OCI-LY1 (cell line): ENCODE measurements around the gene LIME1.

Experiments
- EZH2 ChIP-seq: fragments of 200-600 bp; sonication (generic), shearing (Covaris generic); IDR thresholded peaks from 2 replicates; pipeline ENCODE4 v1.8.0; 2017; ENCODE audit warnings: borderline replicate concordance, mixed run types, mild to moderate bottlenecking, antibody characterized with exemption, low read length, moderate library complexity, mixed read lengths
- TF ChIP-seq, protein P1 (sequence below): fragments of 200-600 bp; sonication (generic), shearing (Covaris generic); IDR thresholded peaks from 2 replicates; pipeline ENCODE4 v1.5.1; 2017; ENCODE audit warnings: mild to moderate bottlenecking, antibody characterized with exemption, low read length, moderate library complexity, mixed read lengths

DNA sequence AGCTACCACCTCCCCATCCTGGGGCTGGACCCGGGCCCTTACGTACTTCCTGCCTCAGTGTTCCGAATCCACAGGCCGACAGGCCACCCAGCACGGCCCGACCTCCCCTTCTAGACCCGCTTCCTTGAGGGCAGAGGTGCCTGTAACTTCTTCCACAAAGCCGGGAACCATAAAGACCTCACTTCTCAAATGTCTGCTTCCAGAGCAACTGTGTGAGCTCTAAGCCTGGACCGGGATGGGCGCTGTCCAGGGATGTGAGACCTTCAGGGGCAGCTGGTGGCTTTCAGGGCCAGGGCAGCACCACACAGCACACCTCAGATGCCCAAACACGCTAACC lies 12.4 kb downstream of the LIME1 start:
- TF ChIP-seq, protein P1, sequence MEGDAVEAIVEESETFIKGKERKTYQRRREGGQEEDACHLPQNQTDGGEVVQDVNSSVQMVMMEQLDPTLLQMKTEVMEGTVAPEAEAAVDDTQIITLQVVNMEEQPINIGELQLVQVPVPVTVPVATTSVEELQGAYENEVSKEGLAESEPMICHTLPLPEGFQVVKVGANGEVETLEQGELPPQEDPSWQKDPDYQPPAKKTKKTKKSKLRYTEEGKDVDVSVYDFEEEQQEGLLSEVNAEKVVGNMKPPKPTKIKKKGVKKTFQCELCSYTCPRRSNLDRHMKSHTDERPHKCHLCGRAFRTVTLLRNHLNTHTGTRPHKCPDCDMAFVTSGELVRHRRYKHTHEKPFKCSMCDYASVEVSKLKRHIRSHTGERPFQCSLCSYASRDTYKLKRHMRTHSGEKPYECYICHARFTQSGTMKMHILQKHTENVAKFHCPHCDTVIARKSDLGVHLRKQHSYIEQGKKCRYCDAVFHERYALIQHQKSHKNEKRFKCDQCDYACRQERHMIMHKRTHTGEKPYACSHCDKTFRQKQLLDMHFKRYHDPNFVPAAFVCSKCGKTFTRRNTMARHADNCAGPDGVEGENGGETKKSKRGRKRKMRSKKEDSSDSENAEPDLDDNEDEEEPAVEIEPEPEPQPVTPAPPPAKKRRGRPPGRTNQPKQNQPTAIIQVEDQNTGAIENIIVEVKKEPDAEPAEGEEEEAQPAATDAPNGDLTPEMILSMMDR = no peak
- TF ChIP-seq EZH2 = no peak
